ENCODE results near the gene AFF3. TPM values are rescaled to one million over a fixed set of nuclear protein-coding genes. Genes with fewer than 3 reads are reported as not detected.
"Not testable (repeated sequence)": the region's sequence is repeated elsewhere in the genome, so short reads cannot be mapped to it uniquely, and the experiment has no call there.

AFF3 gene
- total RNA-seq, 3 donors from 2014 or later (not counting 1 experiment from before 2014, with no cell fraction given), result 4.6 to 9.6 (median 5.6) TPM

- Mint-ChIP-seq H3K4me1 (no peaks in the 10 kb centered on the region), H3K36me3 (no peaks in the 10 kb centered on the region), H3K27ac (no peak overlapping the region), H3K27me3 (ENCODE audit: low read depth in 2 of 2) (peaks cover 5 to 6% of the 10 kb centered on the region in 2 donors), H3K9me3 (no peaks in the 10 kb centered on the region), H3K4me3 (no peak overlapping the region)
- ATAC-seq (no peak), DNase-seq (no peak)
- Histone ChIP-seq H3K27ac (ENCODE audit: low read length) (no peak overlapping the region), H3K9me3 (ENCODE audit: control insufficient read depth, insufficient read depth, low read length) (no peaks in the 10 kb centered on the region), H3K4me1 (ENCODE audit: control insufficient read depth, insufficient read depth, low read length) (no peaks in the 10 kb centered on the region), H3K36me3 (ENCODE audit: control insufficient read depth, insufficient read depth, low read length) (no peaks in the 10 kb centered on the region), H3K4me3 (ENCODE audit: low read length) (no peak overlapping the region), H3K27me3 (ENCODE audit: control insufficient read depth, insufficient read depth, low read length) (no peaks in the 10 kb centered on the region)
- intact Hi-C loops (cut with micrococcal nuclease), result no loop called here
- WGBS (ENCODE audit: insufficient coverage), result 95% methylated on average over 4 of the region's 4 CpGs
- TF ChIP-seq CTCF (IDR thresholded peaks at IDR 0.05), result no peak
Measured at GRCh38 chr2:99509387-99509786, 633.0 kb downstream of the AFF3 start.

DNA sequence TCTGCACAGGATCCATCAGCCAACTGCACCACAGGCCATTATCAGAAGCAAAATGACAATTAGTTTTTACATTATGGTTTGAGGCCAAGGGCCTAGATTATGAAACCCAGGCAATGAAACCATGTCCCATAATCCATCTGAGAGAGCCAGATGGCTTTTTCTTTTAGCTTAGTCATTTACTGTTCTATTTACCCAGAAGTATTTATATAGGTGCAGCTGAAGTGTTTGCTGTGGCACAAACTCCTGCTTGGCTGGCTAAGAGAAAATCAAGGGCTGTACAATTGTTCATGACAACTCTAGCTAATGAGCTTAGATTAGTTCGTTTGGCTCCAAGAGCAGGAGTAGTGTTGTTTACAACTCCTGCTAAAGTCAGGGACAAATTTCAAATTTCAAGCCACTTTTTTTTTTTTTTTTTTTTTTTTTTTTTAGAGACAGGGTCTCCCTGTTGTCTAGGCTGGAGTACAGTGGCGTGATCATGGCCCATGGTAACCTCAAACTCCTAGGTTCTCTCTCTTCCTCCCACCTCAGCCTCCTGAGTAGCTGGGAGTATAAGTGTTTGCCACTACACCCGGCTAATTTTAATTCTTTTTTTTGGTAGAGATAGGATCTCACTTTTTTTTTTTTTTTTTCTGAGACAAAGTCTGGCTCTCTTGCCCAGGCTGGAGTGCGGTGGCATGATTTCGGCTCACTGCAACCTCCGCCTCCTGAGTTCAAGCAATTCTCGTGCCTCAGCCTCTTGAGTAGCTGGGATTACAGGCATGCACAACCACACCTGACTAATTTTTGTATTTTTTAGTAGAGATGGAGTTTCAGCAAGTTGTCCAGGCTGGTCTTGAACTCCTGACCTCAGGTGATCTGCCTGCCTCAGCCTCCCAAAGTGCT lies 634.2 kb downstream of the AFF3 start:
- intact Hi-C loops (cut with micrococcal nuclease), result no loop called here
- H3K36me3 ChIP-seq (ENCODE audit: control insufficient read depth, insufficient read depth, low read length), result no peaks in the 10 kb centered on the region
- WGBS (ENCODE audit: insufficient coverage), result 86% methylated on average over 5 of the region's 7 CpGs
- no peaks in the 10 kb centered on the region for H3K4me1 ChIP-seq (ENCODE audit: control insufficient read depth, insufficient read depth, low read length)
- no peak overlapping the region for H3K27ac ChIP-seq (ENCODE audit: low read length)
- Mint-ChIP-seq H3K4me1 (no peaks in the 10 kb centered on the region), H3K27ac (no peak overlapping the region), H3K36me3 (no peaks in the 10 kb centered on the region), H3K9me3 (no peaks in the 10 kb centered on the region), H3K27me3 (ENCODE audit: low read depth in 2 of 2) (peaks cover 6 to 10% of the 10 kb centered on the region in 2 donors), H3K4me3 (no peak overlapping the region)
- no peak overlapping the region for H3K4me3 ChIP-seq (ENCODE audit: low read length)
- H3K27me3 ChIP-seq (ENCODE audit: control insufficient read depth, insufficient read depth, low read length), result no peaks in the 10 kb centered on the region
- no peaks in the 10 kb centered on the region for H3K9me3 ChIP-seq (ENCODE audit: control insufficient read depth, insufficient read depth, low read length)
- DNase-seq (no peak), ATAC-seq (no peak)
- no peak for TF ChIP-seq CTCF (IDR thresholded peaks at IDR 0.05)

DNA sequence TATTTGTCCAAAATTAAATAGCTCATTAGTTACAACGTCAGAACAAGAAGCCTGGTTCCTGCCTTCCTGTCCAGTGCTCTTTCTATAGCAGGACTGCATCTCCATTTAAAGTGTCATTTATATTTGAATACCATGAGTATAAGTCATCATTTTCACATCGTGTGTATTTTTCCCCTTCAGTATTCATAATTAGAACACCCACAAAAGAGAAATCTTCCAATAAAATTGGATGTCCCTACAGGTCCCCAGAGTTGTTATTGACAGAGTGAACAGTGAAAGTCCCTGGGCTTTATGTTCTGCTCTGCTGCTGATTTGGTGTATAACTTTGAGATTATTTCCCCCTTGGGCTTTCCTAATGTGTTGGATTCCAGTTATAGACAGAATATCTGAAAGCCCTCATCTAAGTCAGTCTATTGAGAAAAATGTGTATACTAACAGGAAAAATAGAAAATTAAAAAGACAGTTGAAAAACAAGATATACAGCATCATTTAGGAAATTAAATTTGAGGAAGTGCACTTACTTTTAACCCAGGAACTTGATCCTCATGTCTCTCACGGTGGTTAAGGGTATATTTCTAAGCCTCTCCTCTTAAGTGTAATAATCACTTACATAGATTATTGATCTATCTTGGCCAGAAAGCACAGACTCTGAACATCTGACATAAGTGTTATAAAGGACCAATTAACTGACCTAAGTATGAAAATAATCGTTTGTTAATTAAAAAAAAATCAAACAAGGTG lies 637.4 kb downstream of the AFF3 start:
- no peak overlapping the region for H3K4me3 ChIP-seq (ENCODE audit: low read length)
- no peaks in the 10 kb centered on the region for H3K9me3 ChIP-seq (ENCODE audit: control insufficient read depth, insufficient read depth, low read length)
- no peaks in the 10 kb centered on the region for H3K36me3 ChIP-seq (ENCODE audit: control insufficient read depth, insufficient read depth, low read length)
- no peaks in the 10 kb centered on the region for H3K27me3 ChIP-seq (ENCODE audit: control insufficient read depth, insufficient read depth, low read length)
- ATAC-seq (no peak), DNase-seq (no peak)
- no peak for TF ChIP-seq CTCF (IDR thresholded peaks at IDR 0.05)
- H3K27ac ChIP-seq (ENCODE audit: low read length), result no peak overlapping the region
- 74% methylated on average over 2 of the region's 4 CpGs for WGBS (ENCODE audit: insufficient coverage)
- H3K27ac Mint-ChIP-seq, result no peak overlapping the region
- intact Hi-C loops (cut with micrococcal nuclease), result no loop called here
- no peak overlapping the region for H3K4me3 Mint-ChIP-seq
- H3K36me3 Mint-ChIP-seq, result no peaks in the 10 kb centered on the region
- no peaks in the 10 kb centered on the region for H3K9me3 Mint-ChIP-seq
- no peaks in the 10 kb centered on the region for H3K4me1 Mint-ChIP-seq
- H3K4me1 ChIP-seq (ENCODE audit: control insufficient read depth, insufficient read depth, low read length), result no peaks in the 10 kb centered on the region
- H3K27me3 Mint-ChIP-seq (ENCODE audit: low read depth in 2 of 2), result peaks cover 14 to 15% of the 10 kb centered on the region in 2 donors

DNA sequence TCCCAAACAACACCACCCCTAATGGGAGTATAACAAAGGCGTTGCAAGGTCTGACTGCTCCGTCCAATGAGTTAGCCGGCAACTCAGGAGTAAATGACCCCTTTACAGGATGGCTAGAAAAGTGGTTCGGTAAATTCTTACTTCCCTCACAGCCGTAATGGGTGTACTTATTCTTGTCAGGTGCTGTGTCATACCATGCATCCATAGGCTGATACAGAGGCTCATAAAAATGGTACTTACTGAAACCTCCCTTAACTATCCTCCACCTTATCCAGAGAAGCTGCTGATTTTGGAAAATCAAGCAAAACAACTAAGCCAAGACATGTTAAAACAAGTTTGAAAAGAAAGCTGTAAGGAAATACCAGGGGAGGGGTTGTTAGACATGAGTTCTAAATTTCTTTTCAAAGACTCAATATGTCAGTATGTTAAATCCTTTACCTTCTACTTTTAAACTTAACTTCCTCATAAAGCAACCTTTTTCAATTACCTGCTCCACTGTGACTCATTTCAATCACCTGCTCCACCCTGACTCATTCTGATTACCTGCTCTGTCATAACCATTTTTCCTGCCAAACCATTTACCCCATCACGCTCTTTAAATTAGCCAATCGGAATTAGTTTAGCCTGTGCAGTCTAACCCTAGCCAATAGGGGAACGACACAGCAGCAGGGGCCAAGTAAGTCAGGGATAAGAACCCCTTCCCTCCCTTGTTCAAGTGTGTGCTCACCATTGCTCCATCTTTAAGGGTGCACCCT lies 638.6 kb downstream of the AFF3 start:
- peaks cover 26% of the 10 kb centered on the region in 2 donors for H3K27me3 Mint-ChIP-seq (ENCODE audit: low read depth in 2 of 2)
- H3K4me1 ChIP-seq (ENCODE audit: control insufficient read depth, insufficient read depth, low read length); H3K9me3 Mint-ChIP-seq; H3K36me3 Mint-ChIP-seq; H3K9me3 ChIP-seq (ENCODE audit: control insufficient read depth, insufficient read depth, low read length); H3K36me3 ChIP-seq (ENCODE audit: control insufficient read depth, insufficient read depth, low read length); DNase-seq; H3K27ac ChIP-seq (ENCODE audit: low read length); intact Hi-C loops (cut with micrococcal nuclease); H3K4me3 Mint-ChIP-seq; H3K27ac Mint-ChIP-seq; H3K4me1 Mint-ChIP-seq; H3K27me3 ChIP-seq (ENCODE audit: control insufficient read depth, insufficient read depth, low read length); ATAC-seq; H3K4me3 ChIP-seq (ENCODE audit: low read length): not testable (repeated sequence)
- WGBS (ENCODE audit: insufficient coverage), result 95% methylated on average over 8 of the region's 8 CpGs

Measured in natural killer cell (primary cell).